ENCODE results near the gene HIPK1.

Gene HIPK1

DNA sequence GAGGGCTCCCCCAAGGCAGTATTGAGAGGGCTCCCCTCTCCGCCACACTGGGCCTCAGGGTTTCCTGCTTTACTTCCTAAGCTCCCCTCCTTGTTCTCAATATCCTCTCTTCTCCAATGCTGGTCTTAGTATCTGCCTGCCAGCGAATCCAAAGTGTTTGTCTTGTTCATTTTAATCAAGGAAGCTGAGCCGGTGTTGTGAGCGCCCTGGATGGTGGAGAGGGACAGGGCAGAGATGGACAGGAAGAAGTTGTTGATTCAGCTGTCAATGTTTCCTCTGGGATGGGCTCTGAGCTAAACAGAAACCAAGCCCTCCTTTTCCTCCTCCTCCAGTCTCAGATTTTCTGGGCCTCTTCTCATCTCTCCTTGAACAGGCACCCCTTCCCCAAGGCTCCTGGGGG, 55.6 kb downstream of the HIPK1 start:
- Histone ChIP-seq H3K27me3 (no peaks in the 10 kb centered on the region), H3K4me3 (no peak overlapping the region), H3K27ac (no peak overlapping the region), H3K9me3 (no peaks in the 10 kb centered on the region), H3K36me3 (no peaks in the 10 kb centered on the region), H3K4me1 (peaks cover 5 to 47% (median 31%) of the 10 kb centered on the region in 4 donors)
- intact Hi-C loops (cut with DNase I; ENCODE audit: low total_unique reads): no loop called here
- TF ChIP-seq, protein P1, sequence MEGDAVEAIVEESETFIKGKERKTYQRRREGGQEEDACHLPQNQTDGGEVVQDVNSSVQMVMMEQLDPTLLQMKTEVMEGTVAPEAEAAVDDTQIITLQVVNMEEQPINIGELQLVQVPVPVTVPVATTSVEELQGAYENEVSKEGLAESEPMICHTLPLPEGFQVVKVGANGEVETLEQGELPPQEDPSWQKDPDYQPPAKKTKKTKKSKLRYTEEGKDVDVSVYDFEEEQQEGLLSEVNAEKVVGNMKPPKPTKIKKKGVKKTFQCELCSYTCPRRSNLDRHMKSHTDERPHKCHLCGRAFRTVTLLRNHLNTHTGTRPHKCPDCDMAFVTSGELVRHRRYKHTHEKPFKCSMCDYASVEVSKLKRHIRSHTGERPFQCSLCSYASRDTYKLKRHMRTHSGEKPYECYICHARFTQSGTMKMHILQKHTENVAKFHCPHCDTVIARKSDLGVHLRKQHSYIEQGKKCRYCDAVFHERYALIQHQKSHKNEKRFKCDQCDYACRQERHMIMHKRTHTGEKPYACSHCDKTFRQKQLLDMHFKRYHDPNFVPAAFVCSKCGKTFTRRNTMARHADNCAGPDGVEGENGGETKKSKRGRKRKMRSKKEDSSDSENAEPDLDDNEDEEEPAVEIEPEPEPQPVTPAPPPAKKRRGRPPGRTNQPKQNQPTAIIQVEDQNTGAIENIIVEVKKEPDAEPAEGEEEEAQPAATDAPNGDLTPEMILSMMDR (IDR thresholded peaks at IDR 0.05): no peak
- DNase-seq: no peak

DNA sequence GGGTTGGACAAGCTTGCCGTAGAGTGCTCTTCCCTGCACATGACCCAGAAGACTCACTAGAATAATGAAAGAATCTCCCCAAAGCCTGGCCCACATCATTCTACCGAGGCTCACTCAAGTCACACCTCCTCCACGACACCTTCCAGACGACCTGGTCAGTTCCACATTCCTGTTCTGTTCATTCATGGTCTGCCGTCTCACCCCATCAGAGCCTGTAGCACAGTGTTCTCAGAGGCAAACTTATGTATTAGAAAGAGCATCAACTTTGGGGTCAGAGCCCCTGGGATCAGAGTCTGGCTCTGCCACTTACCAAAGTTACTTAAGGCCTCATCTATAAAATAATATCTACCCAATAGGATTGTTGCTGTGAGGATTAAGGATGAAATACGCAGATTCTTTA, 57.7 kb downstream of the HIPK1 start:
- no peaks in the 10 kb centered on the region for H3K27me3 ChIP-seq
- H3K4me3 ChIP-seq: no peak overlapping the region
- TF ChIP-seq, protein P1 (IDR thresholded peaks at IDR 0.05): no peak
- H3K9me3 ChIP-seq: no peaks in the 10 kb centered on the region
- H3K27ac ChIP-seq: no peak overlapping the region
- no peaks in the 10 kb centered on the region for H3K36me3 ChIP-seq
- intact Hi-C loops (cut with DNase I; ENCODE audit: low total_unique reads): no loop called here
- no peak for DNase-seq
- peaks cover 5 to 26% (median 19%) of the 10 kb centered on the region in 4 donors for H3K4me1 ChIP-seq

DNA sequence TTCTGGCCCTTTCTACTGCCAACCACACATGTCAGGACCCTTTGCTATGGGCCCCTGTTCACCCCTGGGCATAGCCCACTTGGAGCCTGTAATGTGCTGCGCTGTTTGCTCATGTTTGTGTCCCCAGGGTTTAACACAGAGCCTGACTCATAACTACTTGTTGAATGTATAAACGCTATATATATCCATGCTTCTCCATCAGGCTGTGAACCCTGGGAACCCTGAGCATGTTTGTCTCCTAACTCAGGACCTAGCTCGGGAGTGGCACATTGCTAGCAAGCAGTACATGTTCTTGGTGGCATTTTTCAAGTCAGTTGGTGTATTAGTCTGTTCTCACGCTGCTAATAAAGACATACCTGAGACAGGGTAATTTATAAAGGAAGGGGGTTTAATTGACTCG, 58.1 kb downstream of the HIPK1 start:
- TF ChIP-seq, protein P1 (IDR thresholded peaks at IDR 0.05): no peak
- no peak overlapping the region for H3K27ac ChIP-seq
- DNase-seq: no peak
- no peaks in the 10 kb centered on the region for H3K27me3 ChIP-seq
- H3K36me3 ChIP-seq: no peaks in the 10 kb centered on the region
- peaks cover 5 to 22% (median 16%) of the 10 kb centered on the region in 4 donors for H3K4me1 ChIP-seq
- no peak overlapping the region for H3K4me3 ChIP-seq
- H3K9me3 ChIP-seq: no peaks in the 10 kb centered on the region
- intact Hi-C loops (cut with DNase I; ENCODE audit: low total_unique reads): no loop called here

DNA sequence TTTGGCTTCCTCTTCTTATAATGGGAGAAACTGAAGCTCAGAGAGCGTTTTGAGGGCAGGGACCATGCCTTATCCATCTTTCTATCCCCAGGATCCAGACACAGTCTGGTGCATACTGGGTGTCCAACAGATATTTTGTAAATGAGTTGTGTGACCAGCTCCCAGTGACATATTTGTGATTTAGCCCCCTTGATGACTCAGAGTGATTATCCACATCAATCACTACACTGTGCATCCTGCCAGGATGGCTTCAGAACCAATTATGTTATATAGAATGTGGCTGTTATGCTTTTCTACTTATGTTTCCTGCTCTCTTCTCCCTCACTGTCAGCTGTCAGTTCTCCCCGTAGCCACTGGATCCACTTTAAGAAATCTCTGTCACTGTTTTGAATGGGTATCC, 61.4 kb downstream of the HIPK1 start:
- H3K9me3 ChIP-seq: peaks cover 0 to 16% (median 5%) of the 10 kb centered on the region in 3 donors
- H3K27ac ChIP-seq: no peak overlapping the region
- no peaks in the 10 kb centered on the region for H3K36me3 ChIP-seq
- intact Hi-C loops (cut with DNase I; ENCODE audit: low total_unique reads): no loop called here
- no peaks in the 10 kb centered on the region for H3K4me1 ChIP-seq
- H3K27me3 ChIP-seq: no peaks in the 10 kb centered on the region
- no peak for DNase-seq
- no peak overlapping the region for H3K4me3 ChIP-seq
- TF ChIP-seq, protein P1 (IDR thresholded peaks at IDR 0.05): no peak

DNA sequence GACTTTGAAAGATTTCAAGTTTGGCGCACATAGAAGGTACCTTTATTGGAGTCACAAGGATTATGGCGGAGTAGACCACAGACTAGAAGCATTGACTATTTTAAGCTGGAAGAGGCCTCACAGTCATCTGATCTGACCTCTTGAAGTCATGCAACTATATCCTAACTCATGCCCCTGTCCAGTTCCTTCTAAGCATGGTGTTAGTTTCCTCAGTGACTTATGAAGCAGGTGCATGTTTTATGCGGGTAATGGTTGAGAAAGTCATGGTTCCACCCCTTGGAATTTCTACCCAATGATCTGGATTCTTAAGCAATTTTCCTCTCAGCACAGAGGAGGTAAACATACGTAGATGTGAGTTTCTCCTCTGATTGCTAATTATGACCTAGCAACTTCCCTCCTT, 61.8 kb downstream of the HIPK1 start:
- Histone ChIP-seq H3K4me3 (no peak overlapping the region), H3K9me3 (peaks cover 0 to 21% (median 8%) of the 10 kb centered on the region in 3 donors), H3K36me3 (no peaks in the 10 kb centered on the region), H3K27ac (no peak overlapping the region), H3K27me3 (no peaks in the 10 kb centered on the region), H3K4me1 (no peaks in the 10 kb centered on the region)
- TF ChIP-seq, protein P1 (IDR thresholded peaks at IDR 0.05): no peak
- DNase-seq: no peak
- intact Hi-C loops (cut with DNase I; ENCODE audit: low total_unique reads): no loop called here

DNA sequence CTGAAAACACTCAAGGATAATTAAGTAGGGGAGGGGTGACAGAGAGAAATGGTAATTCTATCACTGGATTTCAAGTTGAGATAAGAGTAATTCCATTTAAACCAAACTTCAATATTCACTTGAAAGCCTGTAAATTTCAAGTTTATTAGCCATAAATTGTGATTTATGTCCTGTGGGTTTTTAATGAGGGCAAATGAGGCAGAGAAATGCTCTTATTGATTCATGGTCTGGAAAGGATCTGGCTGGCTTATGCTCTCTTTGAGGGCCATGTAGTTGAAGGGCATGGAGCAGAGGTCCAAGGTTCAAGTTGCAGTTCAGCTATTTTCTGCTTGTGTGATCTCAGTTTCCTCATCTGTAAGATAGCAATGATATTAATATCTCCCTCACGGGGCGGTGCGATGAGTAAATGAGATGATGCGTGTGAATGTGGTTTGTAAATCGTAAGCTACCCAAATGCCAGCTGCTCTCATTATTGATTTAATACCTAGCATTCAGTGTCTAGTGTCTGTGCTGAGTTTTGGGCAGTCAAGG, 62.4 kb downstream of the HIPK1 start:
- TF ChIP-seq, protein P1 (IDR thresholded peaks at IDR 0.05): no peak
- Histone ChIP-seq H3K4me3 (no peak overlapping the region), H3K36me3 (no peaks in the 10 kb centered on the region), H3K27me3 (no peaks in the 10 kb centered on the region), H3K27ac (no peak overlapping the region), H3K4me1 (no peaks in the 10 kb centered on the region), H3K9me3 (peaks cover 0 to 26% (median 8%) of the 10 kb centered on the region in 3 donors)
- no peak for DNase-seq
- intact Hi-C loops (cut with DNase I; ENCODE audit: low total_unique reads): no loop called here
